K562 (cell line): ENCODE results near the gene CEP70. TPM values are rescaled to one million over a fixed set of nuclear protein-coding genes. Genes with fewer than 3 reads are reported as not detected.

Experiments
- CBX5 ChIP-seq: IDR thresholded peaks from 2 replicates; pipeline ENCODE4 v1.6.1; 2014; ENCODE audit warnings: low read depth, borderline replicate concordance
- CHCHD3 ChIP-seq: fragments of 250-450 bp; sonication (Bioruptor Pico); IDR thresholded peaks from 2 replicates; pipeline ENCODE4 v2.1.2; 2022; ENCODE audit warnings: mild to moderate bottlenecking
- E2F8 ChIP-seq: fragments of 450-650 bp; IDR thresholded peaks from 2 replicates; pipeline ENCODE4 v1.7.1; 2018; ENCODE audit warnings: mild to moderate bottlenecking, low read depth; ENCODE audit not compliant: partially characterized antibody
- FOSL1 ChIP-seq: fragments of 200-800 bp; sonication (Bioruptor generic); conservative IDR thresholded peaks from 2 replicates; pipeline ENCODE4 v1.6.1; 2016; ENCODE audit warnings: missing genetic modification characterization, missing compliant biosample characterization
- FOXP4 ChIP-seq: sonication (generic); formaldehyde crosslinking; IDR thresholded peaks from 2 replicates; pipeline ENCODE4 v1.8.0; 2022; ENCODE audit warnings: mild to moderate bottlenecking, missing genetic modification reagents, borderline replicate concordance
- HBP1 ChIP-seq: fragments of 450-650 bp; formaldehyde crosslinking; IDR thresholded peaks from 2 replicates; pipeline ENCODE4 v1.4.0; 2022; ENCODE audit warnings: missing genetic modification characterization
- L3MBTL2 ChIP-seq: fragments of 450-650 bp; IDR thresholded peaks from 2 replicates; pipeline ENCODE4 v1.6.1; 2016; ENCODE audit warnings: mild to moderate bottlenecking, moderate library complexity
- MCM3 ChIP-seq: fragments of 450-650 bp; IDR thresholded peaks from 2 replicates; pipeline ENCODE4 v1.6.1; 2016
- MTA3 ChIP-seq: fragments of 450-650 bp; formaldehyde crosslinking; IDR thresholded peaks from 2 replicates; pipeline ENCODE4 v1.6.1; 2017; ENCODE audit warnings: mild to moderate bottlenecking, borderline replicate concordance
- PHB2 ChIP-seq: fragments of 450-650 bp; IDR thresholded peaks from 2 replicates; pipeline ENCODE4 v1.6.1; 2017; ENCODE audit warnings: low read depth
- RBM17 ChIP-seq: fragments of 200-400 bp; formaldehyde crosslinking; IDR thresholded peaks from 2 replicates; pipeline ENCODE4 v1.6.1; 2017; ENCODE audit warnings: low read depth, mild to moderate bottlenecking, low read length, borderline replicate concordance
- YBX1 ChIP-seq: fragments of 450-650 bp; IDR thresholded peaks from 2 replicates; pipeline ENCODE4 v1.7.1; 2016; ENCODE audit warnings: mild to moderate bottlenecking
- polyA plus RNA-seq, 8 experiments: library from polyadenylated mRNA; depleted of rRNA in 4 of 8; stranded (reverse) in 5 of 8; unstranded in 3 of 8; fragments of >200 nt; fragmentation: Nextera tagmentation in 2 of 8; fragmentation: Illumina TruSeq in 1 of 8; extraction: Ambion mirVana in 2 of 8; extraction: Trizol in 1 of 8; gene quantifications; 2 replicates each; pipeline versions ENCODE4 v1.2.1 to v1.2.3, GENCODE V29; 2011 to 2014; ENCODE audit warnings: inconsistent platforms in 1 of 8, missing spikeins in 1 of 8
- total RNA-seq, 7 experiments: library from RNA; depleted of rRNA in 6 of 7; stranded (reverse); fragments of >200 nt in 6 of 7; fragmentation: Illumina TruSeq in 2 of 7; extraction: Trizol in 2 of 7; gene quantifications; 2 replicates each; pipeline versions ENCODE4 v1.2.1 to v1.2.3, GENCODE V29; 2011 to 2021; ENCODE audit warnings: low replicate concordance in 1 of 7

Gene CEP70
- total and polyA plus RNA-seq, 9 of the 15 experiments (the other 6 are each of a cell fraction or from before 2014, with no cell fraction given), result 16.1 to 31.5 (median 23.4) TPM

GRCh38 chr3:138642226-138642926, 48.3 kb upstream of the CEP70 start (continued):
- TF ChIP-seq E2F8, result no peak
- TF ChIP-seq PHB2, result no peak
- no peak for TF ChIP-seq FOXP4 (CRISPR knock-in tag)
- no peak for TF ChIP-seq CHCHD3 (CRISPR knock-in tag)
- TF ChIP-seq RBM17, result no peak
- TF ChIP-seq FOSL1 (tag), result no peak
- no peak for TF ChIP-seq YBX1
- no peak for TF ChIP-seq MTA3
- TF ChIP-seq MCM3, result no peak
- TF ChIP-seq CBX5, result no peak
- 0 out of 2 replicates have a peak, but pooled peaks have one; percentile 39 for TF ChIP-seq HBP1 (CRISPR knock-in tag)
- TF ChIP-seq L3MBTL2, result peak; percentile 90
